HG02588 (cell line): ENCODE measurements around the gene RCN2.
"Not testable (repeated sequence)": the region's sequence is repeated elsewhere in the genome, so short reads cannot be mapped to it uniquely, and the experiment has no call there.

Experiments
- ATAC-seq: cut with Tn5 transposase; IDR thresholded peaks from one replicate; pipeline ENCODE4 v1.9.1; 2021; ENCODE audit warnings: mild to moderate bottlenecking, moderate library complexity; ENCODE audit not compliant: unreplicated experiment

Gene RCN2

GRCh38 chr15:76930831-76931396 lies 635 bp upstream of the RCN2 start:
- no peak for ATAC-seq

GRCh38 chr15:76932135-76932966 lies 802 bp downstream of the RCN2 start:
- ATAC-seq: no peak

GRCh38 chr15:76935620-76936019 lies 4.1 kb downstream of the RCN2 start:
- ATAC-seq: no peak

- no peak for ATAC-seq
Observed at GRCh38 chr15:76936671-76937070, 5.1 kb downstream of the RCN2 start.

- no peak for ATAC-seq
Observed at GRCh38 chr15:76938752-76939151, 7.2 kb downstream of the RCN2 start.

GRCh38 chr15:76939715-76940114 lies 8.2 kb downstream of the RCN2 start:
- no peak for ATAC-seq

GRCh38 chr15:76941636-76942035 lies 10.1 kb downstream of the RCN2 start:
- no peak for ATAC-seq

- ATAC-seq: no peak
Observed at GRCh38 chr15:76942331-76942730, 10.8 kb downstream of the RCN2 start.

- no peak for ATAC-seq
Observed at GRCh38 chr15:76945494-76946093, 14.0 kb downstream of the RCN2 start.

- ATAC-seq: no peak
Observed at GRCh38 chr15:76947454-76947853, 15.9 kb downstream of the RCN2 start.

- no peak for ATAC-seq
Observed at GRCh38 chr15:76951220-76951619, 19.7 kb downstream of the RCN2 start.

- ATAC-seq: no peak
Observed at GRCh38 chr15:76953913-76954312, 22.4 kb downstream of the RCN2 start.

- ATAC-seq: no peak
Observed at GRCh38 chr15:76954744-76955143, 23.2 kb downstream of the RCN2 start.

GRCh38 chr15:76961268-76962011 lies 29.9 kb downstream of the RCN2 start:
- ATAC-seq: no peak

GRCh38 chr15:76962337-76963013 lies 30.9 kb downstream of the RCN2 start:
- no peak for ATAC-seq

- no peak for ATAC-seq
Observed at GRCh38 chr15:76963596-76963995, 32.0 kb downstream of the RCN2 start.

GRCh38 chr15:76964157-76964556 lies 32.6 kb downstream of the RCN2 start:
- no peak for ATAC-seq

- not testable (repeated sequence) for ATAC-seq
Observed at GRCh38 chr15:76966051-76966450, 34.5 kb downstream of the RCN2 start.

GRCh38 chr15:76967067-76967466 lies 35.5 kb downstream of the RCN2 start:
- ATAC-seq: no peak

GRCh38 chr15:76968306-76968705 lies 36.8 kb downstream of the RCN2 start:
- no peak for ATAC-seq
